Karpas-422 (cell line): ENCODE data around the gene AP4M1. TPM values are rescaled to one million over a fixed set of nuclear protein-coding genes. Genes with fewer than 3 reads are reported as not detected.

Experiments used
- DNase-seq: peaks from one replicate; pipeline ENCODE4 v3.0.0-alpha.2; 2015
- H2AFZ ChIP-seq: fragments of 200-600 bp; sonication (generic); 2 replicates; pipeline ENCODE4 v1.6.1; 2014; ENCODE audit warnings: antibody characterized with exemption, low read length, mixed read lengths
- H3K27ac ChIP-seq: fragments of 200-600 bp; sonication (generic); 2 replicates; pipeline ENCODE4 v1.5.1; 2014; ENCODE audit warnings: mild to moderate bottlenecking, low read length, moderate library complexity
- H3K27me3 ChIP-seq: fragments of 200-600 bp; sonication (generic); 2 replicates; pipeline ENCODE4 v1.6.1; 2014; ENCODE audit warnings: low read length, mixed read lengths
- H3K36me3 ChIP-seq: fragments of 200-600 bp; sonication (generic); 2 replicates; pipeline ENCODE4 v1.6.1; 2014; ENCODE audit warnings: low read length, mixed read lengths; ENCODE audit not compliant: insufficient read depth
- H3K4me1 ChIP-seq: fragments of 200-600 bp; sonication (generic); 2 replicates; pipeline ENCODE4 v1.6.1; 2014; ENCODE audit warnings: mild to moderate bottlenecking, low read length, mixed read lengths
- H3K4me2 ChIP-seq: fragments of 200-600 bp; sonication (generic); 2 replicates; pipeline ENCODE4 v1.6.1; 2014; ENCODE audit warnings: low read length, low read depth, mild to moderate bottlenecking; ENCODE audit not compliant: poor library complexity, severe bottlenecking
- H3K4me3 ChIP-seq: fragments of 200-600 bp; sonication (generic); 2 replicates; pipeline ENCODE4 v1.5.1; 2014; ENCODE audit warnings: mild to moderate bottlenecking, antibody characterized with exemption, low read length, mixed read lengths
- H3K79me2 ChIP-seq: fragments of 200-600 bp; sonication (generic); 2 replicates; pipeline ENCODE4 v1.6.1; 2014; ENCODE audit warnings: mild to moderate bottlenecking, low read length, mixed read lengths
- H3K9ac ChIP-seq: fragments of 200-600 bp; sonication (generic); 2 replicates; pipeline ENCODE4 v1.6.0; 2014; ENCODE audit warnings: low read length
- H3K9me2 ChIP-seq: fragments of 200-600 bp; sonication (generic), shearing (Covaris generic); replicated peaks from 2 replicates; pipeline ENCODE4 v1.6.0; 2014; ENCODE audit warnings: mild to moderate bottlenecking, low read length, moderate library complexity; ENCODE audit not compliant: insufficient read depth
- H3K9me3 ChIP-seq: fragments of 300-700, 200-600 bp; sonication (generic); 2 replicates; pipeline ENCODE4 v1.6.1; 2014; ENCODE audit warnings: low read length, mixed read lengths
- H4K20me1 ChIP-seq: fragments of 200-600 bp; sonication (generic); 2 replicates; pipeline ENCODE4 v1.6.1; 2014; ENCODE audit warnings: mild to moderate bottlenecking, antibody characterized with exemption, low read length, low read depth; ENCODE audit not compliant: insufficient read depth
- total RNA-seq: library from RNA; depleted of rRNA; stranded (reverse); fragments of >200 nt; shearing (Covaris generic); gene quantifications from 2 replicates; pipeline ENCODE4 v1.2.3, GENCODE V29; 2014; ENCODE audit warnings: low replicate concordance

The AP4M1 gene
- total RNA-seq, 1 experiment from 2014 or later, result 3.6 TPM

GRCh38 chr7:100119072-100119969, 17.9 kb downstream of the AP4M1 start, which contains the start of the genes CNPY4 and TAF6:
TSS of gene CNPY4 (plus strand) at chr7:100119634. CDS start at chr7:100119745, 111 bp downstream.
TSS of gene TAF6 (minus strand) at chr7:100119358. CDS start at chr7:100114209, 5,149 bp downstream.
- H3K79me2 ChIP-seq, result peaks cover 15% of the 10 kb centered on the region

GRCh38 chr7:100119970-100120732, 18.7 kb downstream of the AP4M1 start:
- no peaks in the 10 kb centered on the region for H3K27me3 ChIP-seq
- no peaks in the 10 kb centered on the region for H3K9me3 ChIP-seq
- no peaks in the 10 kb centered on the region for H3K9me2 ChIP-seq
- peak; percentile 89 for DNase-seq
- H3K9ac ChIP-seq, result peak overlapping the region; percentile 82
- peak overlapping the region; percentile 68 for H3K27ac ChIP-seq
- H3K4me2 ChIP-seq, result peak overlapping the region; percentile 92
- H3K36me3 ChIP-seq, result no peaks in the 10 kb centered on the region
- peak overlapping the region; percentile 70; the same call in 1 of the 2 replicates for H2AFZ ChIP-seq
- H3K4me3 ChIP-seq, result peak overlapping the region; percentile 81
- peaks cover 22% of the 10 kb centered on the region for H3K79me2 ChIP-seq
- peaks cover 26% of the 10 kb centered on the region for H3K4me1 ChIP-seq
- no peaks in the 10 kb centered on the region for H4K20me1 ChIP-seq

More at GRCh38 chr7:100119072-100119969, 17.9 kb downstream of the AP4M1 start, which contains the start of the genes CNPY4 and TAF6:
- Histone ChIP-seq H3K9ac (peak within 1 kb of the TSS; percentile 82), H3K9me3 (no peaks in the 10 kb centered on the region), H2AFZ (peak within 1 kb of the TSS; percentile 70; the same call in 1 of the 2 replicates), H3K27ac (peak within 1 kb of the TSS; percentile 68), H4K20me1 (no peaks in the 10 kb centered on the region), H3K9me2 (no peaks in the 10 kb centered on the region), H3K4me2 (peak within 1 kb of the TSS; percentile 92), H3K36me3 (no peaks in the 10 kb centered on the region), H3K27me3 (no peaks in the 10 kb centered on the region), H3K4me3 (peak within 1 kb of the TSS; percentile 81), H3K4me1 (peaks cover 20% of the 10 kb centered on the region)
- DNase-seq, result peak; percentile 98

GRCh38 chr7:100120733-100121036, 19.2 kb downstream of the AP4M1 start:
- peak overlapping the region; percentile 92 for H3K4me2 ChIP-seq
- H3K4me3 ChIP-seq, result peak overlapping the region; percentile 81
- no peak overlapping the region for H2AFZ ChIP-seq
- H4K20me1 ChIP-seq, result no peaks in the 10 kb centered on the region
- H3K79me2 ChIP-seq, result peaks cover 27% of the 10 kb centered on the region
- H3K9me3 ChIP-seq, result no peaks in the 10 kb centered on the region
- DNase-seq, result no peak
- H3K27ac ChIP-seq, result peak overlapping the region; percentile 68
- no peaks in the 10 kb centered on the region for H3K27me3 ChIP-seq
- H3K9ac ChIP-seq, result peak overlapping the region; percentile 82
- H3K36me3 ChIP-seq, result no peaks in the 10 kb centered on the region
- no peaks in the 10 kb centered on the region for H3K9me2 ChIP-seq
- H3K4me1 ChIP-seq, result peaks cover 32% of the 10 kb centered on the region

GRCh38 chr7:100122067-100122466, 20.6 kb downstream of the AP4M1 start:
- Histone ChIP-seq H3K9me3 (no peaks in the 10 kb centered on the region), H3K9me2 (no peaks in the 10 kb centered on the region), H3K27ac (no peak overlapping the region), H3K36me3 (no peaks in the 10 kb centered on the region), H3K4me2 (no peak overlapping the region), H3K79me2 (peaks cover 33% of the 10 kb centered on the region), H3K27me3 (no peaks in the 10 kb centered on the region), H3K4me3 (no peak overlapping the region), H3K9ac (no peak overlapping the region), H3K4me1 (peaks cover 33% of the 10 kb centered on the region), H4K20me1 (no peaks in the 10 kb centered on the region), H2AFZ (no peak overlapping the region)
- DNase-seq, result no peak

GRCh38 chr7:100122568-100122967, 21.1 kb downstream of the AP4M1 start:
- Histone ChIP-seq H3K27me3 (no peaks in the 10 kb centered on the region), H3K4me3 (no peak overlapping the region), H3K36me3 (no peaks in the 10 kb centered on the region), H3K9ac (no peak overlapping the region), H3K9me3 (no peaks in the 10 kb centered on the region), H3K4me1 (peaks cover 37% of the 10 kb centered on the region), H3K27ac (no peak overlapping the region), H3K9me2 (no peaks in the 10 kb centered on the region), H3K79me2 (peaks cover 33% of the 10 kb centered on the region), H2AFZ (no peak overlapping the region), H3K4me2 (no peak overlapping the region), H4K20me1 (no peaks in the 10 kb centered on the region)
- DNase-seq, result no peak

GRCh38 chr7:100124301-100125230, 23.1 kb downstream of the AP4M1 start:
- H3K9ac ChIP-seq, result 0 out of 2 replicates have a peak overlapping the region, but pooled peaks have one; percentile 1
- DNase-seq, result no peak
- peaks cover 22% of the 10 kb centered on the region for H3K79me2 ChIP-seq
- no peaks in the 10 kb centered on the region for H3K27me3 ChIP-seq
- peak overlapping the region; percentile 80; the same call in 1 of the 2 replicates for H3K4me3 ChIP-seq
- H3K9me2 ChIP-seq, result no peaks in the 10 kb centered on the region
- no peaks in the 10 kb centered on the region for H4K20me1 ChIP-seq
- H3K4me1 ChIP-seq, result peaks cover 39% of the 10 kb centered on the region
- no peaks in the 10 kb centered on the region for H3K9me3 ChIP-seq
- H3K4me2 ChIP-seq, result peak overlapping the region; percentile 79
- H3K36me3 ChIP-seq, result no peaks in the 10 kb centered on the region
- H3K27ac ChIP-seq, result peak overlapping the region; percentile 10; the same call in 1 of the 2 replicates
- no peak overlapping the region for H2AFZ ChIP-seq

- Histone ChIP-seq H2AFZ (peak overlapping the region; percentile 93; the same call in 1 of the 2 replicates), H3K27me3 (no peaks in the 10 kb centered on the region), H4K20me1 (no peaks in the 10 kb centered on the region), H3K9ac (peak overlapping the region; percentile 90), H3K27ac (peak overlapping the region; percentile 94), H3K9me2 (no peaks in the 10 kb centered on the region), H3K4me2 (peak overlapping the region; percentile 79), H3K79me2 (peaks cover 22% of the 10 kb centered on the region), H3K4me3 (peak overlapping the region; percentile 80), H3K36me3 (no peaks in the 10 kb centered on the region), H3K9me3 (no peaks in the 10 kb centered on the region), H3K4me1 (peaks cover 31% of the 10 kb centered on the region)
- DNase-seq, result no peak
Observed at GRCh38 chr7:100126239-100126930, 24.9 kb downstream of the AP4M1 start.
